Myocyte (in vitro differentiated cells): ENCODE results near the gene CTSF. TPM values are rescaled to one million over a fixed set of nuclear protein-coding genes. Genes with fewer than 3 reads are reported as not detected.
"Not testable (repeated sequence)": the region's sequence is repeated elsewhere in the genome, so short reads cannot be mapped to it uniquely, and the experiment has no call there.

ENCODE experiments used
- DNase-seq: peaks from one replicate; pipeline ENCODE4 v3.0.0-alpha.2; 2012; ENCODE audit warnings: low read depth
- total RNA-seq: library from RNA; depleted of rRNA; stranded (reverse); fragments of >200 nt; gene quantifications from 2 replicates; pipeline ENCODE4 v1.2.3, GENCODE V29; 2014

The CTSF gene
- total RNA-seq, 1 donor from 2014 or later: 52.8 TPM

GRCh38 chr11:66589996-66590675 is 21.7 kb upstream of the CTSF start:
- DNase-seq: no peak

- DNase-seq: not testable (repeated sequence)
These were observed 20.9 kb upstream of the CTSF start for GRCh38 chr11:66589315-66589714.

DNA sequence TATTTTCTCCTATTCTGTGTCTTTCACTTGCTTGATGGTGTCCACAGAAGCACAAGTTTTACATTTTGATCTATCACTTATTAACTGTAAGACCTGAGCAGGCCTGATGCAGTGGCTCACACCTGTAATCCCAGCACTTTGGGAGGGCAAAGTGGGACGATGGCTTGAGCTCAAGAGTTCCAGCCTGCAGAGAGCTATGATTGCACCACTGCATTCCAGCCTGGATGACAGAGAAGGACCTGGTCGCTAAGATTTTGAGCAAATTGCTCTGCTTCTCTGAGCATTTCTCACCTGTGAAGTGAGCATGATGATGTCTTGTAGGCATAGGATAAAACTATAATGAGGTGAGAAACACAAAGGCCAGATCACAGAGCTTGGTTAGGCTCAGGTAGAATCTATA is 17.7 kb upstream of the CTSF start:
- DNase-seq: no peak

DNA sequence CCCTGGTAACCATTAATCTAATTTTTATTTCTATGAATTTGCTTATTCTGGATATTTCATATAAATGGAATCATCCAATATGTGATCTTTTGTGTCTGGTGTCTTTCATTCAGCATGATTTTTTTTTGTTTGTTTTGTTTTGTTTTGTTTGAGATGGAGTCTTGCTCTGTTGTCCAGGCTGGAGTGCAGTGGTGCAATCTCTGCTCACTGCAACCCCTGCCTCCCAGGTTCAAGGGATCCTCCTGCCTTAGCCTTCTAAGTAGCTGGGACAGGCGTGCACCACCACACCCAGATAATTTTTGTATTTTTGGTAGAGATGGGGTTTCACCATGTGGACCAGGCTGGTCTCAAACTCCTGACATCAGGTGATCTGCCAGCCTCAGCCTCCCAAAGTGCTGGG is 17.0 kb upstream of the CTSF start:
- not testable (repeated sequence) for DNase-seq

DNA sequence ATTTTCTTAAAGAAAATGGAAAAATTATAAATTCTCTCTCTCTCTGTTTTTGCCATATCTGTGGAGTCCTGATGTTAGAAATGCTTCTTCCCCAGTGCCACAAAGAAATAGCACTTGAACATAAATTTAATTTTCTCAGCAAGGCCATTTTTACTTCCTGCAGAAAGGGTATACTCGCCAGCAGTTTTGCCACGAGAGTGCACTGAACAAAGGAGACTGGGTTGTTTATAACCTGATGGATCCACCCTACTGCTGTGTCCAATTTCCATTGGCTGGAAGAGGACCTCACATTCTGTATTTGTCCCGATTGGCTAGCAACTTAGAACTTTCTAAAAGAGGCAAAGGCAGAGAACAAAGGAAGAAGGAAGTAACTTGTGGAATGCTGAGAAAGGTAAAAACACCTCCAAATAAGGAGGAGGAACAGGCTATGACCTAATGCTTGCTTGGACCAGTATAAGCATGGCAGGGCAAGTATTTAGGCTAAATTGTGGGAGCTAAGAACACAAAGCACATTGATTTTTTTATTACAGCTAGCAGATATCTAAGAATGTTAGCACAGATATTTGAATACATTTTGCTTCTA is 14.2 kb upstream of the CTSF start:
- not testable (repeated sequence) for DNase-seq

- DNase-seq: no peak
These were observed 12.9 kb upstream of the CTSF start for GRCh38 chr11:66581261-66581660.

GRCh38 chr11:66580803-66581202 is 12.4 kb upstream of the CTSF start:
- DNase-seq: no peak

GRCh38 chr11:66579017-66579606 is 10.7 kb upstream of the CTSF start:
- DNase-seq: peak; percentile 63

DNA sequence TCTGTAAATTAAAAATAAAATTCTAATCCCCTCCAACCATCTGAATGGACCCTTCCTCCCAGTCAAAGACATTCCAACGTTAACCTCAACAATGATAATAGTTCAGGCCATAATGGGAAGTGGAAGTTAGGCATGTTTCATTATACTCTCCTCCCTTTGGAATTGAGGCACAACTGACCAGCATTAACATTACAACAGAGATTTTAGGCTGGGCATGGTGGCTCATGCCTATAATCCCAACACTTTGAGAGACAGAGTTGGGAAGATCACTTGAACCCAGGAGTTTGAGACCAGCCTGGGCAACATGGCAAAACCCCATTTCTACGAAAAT is 2.4 kb upstream of the CTSF start:
- DNase-seq: no peak

GRCh38 chr11:66570079-66570849 is 1.9 kb upstream of the CTSF start:
- no peak for DNase-seq

DNA sequence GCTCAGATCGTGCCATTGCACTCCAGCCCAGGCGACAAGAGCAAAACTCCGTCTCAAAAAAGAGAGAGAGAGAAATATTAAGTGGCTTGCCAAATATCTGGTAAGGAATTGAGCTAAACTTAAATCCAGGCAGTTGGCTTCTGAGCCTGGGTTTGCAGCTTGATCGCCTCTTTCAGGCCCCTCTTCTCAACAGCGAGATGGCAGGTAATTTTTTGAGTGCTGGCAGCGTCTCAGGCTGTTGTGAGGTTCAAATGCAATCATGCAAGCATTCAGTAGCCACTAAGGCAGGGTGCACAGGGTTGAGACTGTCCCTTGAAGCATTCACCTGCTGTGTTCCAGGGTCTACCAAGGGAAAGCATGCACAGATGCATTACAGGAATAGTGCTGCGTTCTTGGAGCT is 670 bp upstream of the CTSF start:
- no peak for DNase-seq

GRCh38 chr11:66567787-66568123 is 651 bp downstream of the CTSF start:
- no peak for DNase-seq

DNA sequence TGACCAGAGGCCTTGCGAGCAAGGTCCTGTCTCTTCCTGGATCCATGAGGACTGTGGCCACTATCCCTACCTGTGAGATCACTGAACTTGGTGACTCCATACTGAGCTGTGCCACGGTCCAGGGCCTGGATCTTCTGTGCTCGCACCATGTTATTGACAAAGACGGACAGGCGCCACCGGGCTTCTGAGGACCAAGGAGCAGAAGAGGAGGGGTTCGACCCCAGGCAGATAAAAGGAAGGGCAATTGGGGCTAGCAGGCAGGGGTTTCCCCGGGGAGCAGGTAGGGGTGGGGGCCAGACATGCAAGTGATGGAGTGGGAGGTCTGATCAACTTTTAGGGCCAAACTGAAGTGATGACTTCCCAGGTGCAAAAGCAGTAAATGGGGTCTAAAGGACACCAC is 2.2 kb downstream of the CTSF start:
- no peak for DNase-seq

- DNase-seq: no peak
These were observed 3.4 kb downstream of the CTSF start for GRCh38 chr11:66564984-66565383.

GRCh38 chr11:66564538-66564937 is 3.9 kb downstream of the CTSF start:
- DNase-seq: no peak

- no peak for DNase-seq
These were observed 4.6 kb downstream of the CTSF start for GRCh38 chr11:66563832-66564231.

- no peak for DNase-seq
These were observed 5.4 kb downstream of the CTSF start for GRCh38 chr11:66562907-66563583.

- DNase-seq: no peak
These were observed 6.1 kb downstream of the CTSF start for GRCh38 chr11:66562275-66562674.

DNA sequence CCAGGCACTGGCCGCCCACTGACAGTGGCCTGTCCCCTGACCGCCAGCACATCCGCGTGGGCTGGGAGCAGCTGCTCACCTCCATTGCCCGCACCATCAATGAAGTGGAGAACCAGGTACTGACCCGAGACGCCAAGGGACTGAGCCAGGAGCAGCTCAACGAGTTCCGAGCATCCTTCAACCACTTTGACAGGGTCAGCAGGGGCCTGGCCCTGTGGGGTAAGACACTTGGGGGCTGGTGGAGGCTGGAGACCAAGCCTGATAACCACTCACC is 6.5 kb downstream of the CTSF start:
- DNase-seq: no peak

DNA sequence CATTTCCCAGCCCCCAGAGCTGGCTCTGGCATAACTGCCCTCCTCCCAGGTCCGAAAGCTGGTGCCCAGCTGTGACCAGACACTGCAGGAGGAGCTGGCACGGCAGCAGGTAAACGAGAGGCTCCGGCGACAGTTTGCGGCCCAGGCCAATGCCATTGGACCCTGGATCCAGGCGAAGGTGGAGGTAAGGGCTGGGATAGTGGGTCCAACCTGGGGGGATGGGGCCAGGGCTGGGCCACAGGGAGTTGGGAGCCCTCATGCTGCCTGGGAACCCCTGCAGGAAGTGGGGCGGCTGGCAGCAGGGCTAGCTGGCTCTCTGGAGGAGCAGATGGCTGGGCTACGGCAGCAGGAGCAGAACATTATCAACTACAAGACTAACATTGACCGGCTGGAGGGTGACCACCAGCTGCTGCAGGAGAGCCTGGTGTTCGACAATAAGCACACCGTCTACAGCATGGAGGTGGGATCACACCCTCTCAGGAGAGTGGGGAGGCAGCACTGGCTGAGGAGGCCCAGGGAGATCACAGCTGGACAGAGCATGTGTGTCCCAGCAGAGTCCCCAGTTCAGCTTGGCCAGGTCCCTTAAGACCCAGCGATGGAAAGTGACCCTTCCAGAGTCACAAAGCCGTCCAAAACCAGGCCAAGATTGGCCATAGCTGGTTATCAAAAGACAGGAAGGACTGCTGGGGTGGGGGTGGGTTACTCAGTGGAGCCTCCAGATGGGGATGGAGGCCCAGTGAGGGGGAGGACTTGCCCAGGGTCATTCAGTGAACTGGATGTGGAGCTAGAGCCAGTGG is 7.0 kb downstream of the CTSF start:
- no peak for DNase-seq
